HT1080 (cell line): ENCODE results near the gene DKC1. TPM values are rescaled to one million over a fixed set of nuclear protein-coding genes. Genes with fewer than 3 reads are reported as not detected.
"Not testable (repeated sequence)": the region's sequence is repeated elsewhere in the genome, so short reads cannot be mapped to it uniquely, and the experiment has no call there.

Experiments used
- DNase-seq: peaks from one replicate; pipeline ENCODE4 v3.0.0-alpha.2; 2015; ENCODE audit warnings: low read depth
- small RNA-seq: library from RNA; depleted of rRNA; stranded (forward); fragments of <200 nt; gene quantifications from one replicate; pipeline ENCODE3, GENCODE V24; 2014
- total RNA-seq: library from RNA; depleted of rRNA; stranded (reverse); fragments of >200 nt; shearing (Covaris generic); gene quantifications from 2 replicates; pipeline ENCODE4 v1.2.3, GENCODE V29; 2014; rRNA removed

The DKC1 gene
- total RNA-seq, 1 experiment from 2014 or later: 74.3 TPM

DNA sequence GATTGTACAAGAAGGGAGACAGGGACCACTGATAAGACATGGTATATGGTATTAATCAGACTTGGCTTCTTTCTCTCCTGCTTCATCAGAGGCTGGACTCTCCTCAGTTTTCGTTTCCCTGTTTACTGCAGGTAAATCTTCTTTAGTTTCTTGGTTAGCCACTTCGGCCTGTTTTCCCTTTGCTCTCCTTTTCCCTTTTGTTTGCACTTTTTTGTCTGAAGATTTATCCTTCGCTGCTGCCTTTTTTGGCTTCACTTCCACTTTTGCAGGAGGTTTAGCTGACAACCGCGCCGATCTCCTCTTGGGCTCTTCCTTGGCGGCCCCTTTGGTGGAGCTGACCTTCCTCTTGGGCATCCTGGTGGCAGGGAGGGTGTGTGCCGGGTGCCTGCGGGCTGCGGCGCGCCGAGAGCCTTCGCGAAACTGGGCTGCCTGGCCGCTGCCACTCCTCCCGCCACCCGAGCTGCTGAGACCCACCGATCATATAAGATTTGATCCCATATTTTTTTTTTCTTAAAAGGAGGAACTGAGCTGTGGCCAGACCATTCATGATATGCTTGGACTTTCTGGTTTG, 54.5 kb downstream of the DKC1 start:
- not testable (repeated sequence) for DNase-seq

- DNase-seq: no peak
Measured at GRCh38 chrX:154818916-154819770, 56.5 kb downstream of the DKC1 start.

DNA sequence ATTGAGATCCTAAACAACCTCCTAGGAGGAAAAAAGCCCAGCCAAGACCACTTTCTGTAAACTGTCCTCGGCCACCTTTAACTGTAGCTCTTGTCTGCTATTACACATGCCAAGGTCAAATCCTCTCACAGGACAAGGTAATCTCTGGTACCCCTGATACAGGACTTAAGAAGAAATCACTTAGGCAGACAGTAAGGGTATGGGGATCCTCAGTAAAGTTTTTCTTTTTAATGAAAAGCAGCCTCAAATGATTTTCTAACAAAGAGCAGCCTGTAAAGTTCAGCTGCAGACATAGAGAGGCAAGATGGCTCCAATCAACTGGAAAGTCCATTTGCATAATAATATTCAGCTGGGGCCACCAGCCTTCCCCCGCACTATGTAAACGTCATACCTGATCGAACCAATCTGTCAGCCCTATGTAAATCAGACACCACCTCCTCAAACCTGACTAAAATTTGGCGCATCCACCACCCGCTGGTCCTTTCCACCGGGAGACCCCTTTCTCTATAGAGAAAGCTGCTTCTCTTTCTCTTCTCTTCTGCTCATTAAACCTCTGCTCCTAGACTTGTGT, 57.2 kb downstream of the DKC1 start:
- DNase-seq: no peak

GRCh38 chrX:154821523-154821922, 58.9 kb downstream of the DKC1 start:
- DNase-seq: no peak

DNA sequence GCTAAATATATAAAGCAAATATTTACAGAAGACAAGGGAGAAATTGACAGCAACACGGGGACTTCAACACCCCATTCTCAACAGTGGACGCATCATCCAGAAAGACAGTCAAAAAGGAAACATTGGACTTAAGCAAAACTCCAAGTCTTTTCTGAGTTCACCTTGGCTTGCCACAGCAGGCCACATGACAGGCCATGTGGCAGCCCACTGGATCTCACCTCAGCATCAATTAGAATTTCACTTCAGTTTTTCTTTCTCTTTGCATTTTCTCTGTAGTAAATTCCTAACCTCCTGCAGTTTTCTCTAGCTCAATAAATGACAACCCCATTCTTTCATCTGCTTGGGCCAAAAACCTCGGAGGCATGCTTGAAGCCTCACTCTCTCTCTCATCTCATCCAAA, 59.4 kb downstream of the DKC1 start:
- no peak for DNase-seq

GRCh38 chrX:154824638-154825037, 62.0 kb downstream of the DKC1 start:
- no peak for DNase-seq

DNA sequence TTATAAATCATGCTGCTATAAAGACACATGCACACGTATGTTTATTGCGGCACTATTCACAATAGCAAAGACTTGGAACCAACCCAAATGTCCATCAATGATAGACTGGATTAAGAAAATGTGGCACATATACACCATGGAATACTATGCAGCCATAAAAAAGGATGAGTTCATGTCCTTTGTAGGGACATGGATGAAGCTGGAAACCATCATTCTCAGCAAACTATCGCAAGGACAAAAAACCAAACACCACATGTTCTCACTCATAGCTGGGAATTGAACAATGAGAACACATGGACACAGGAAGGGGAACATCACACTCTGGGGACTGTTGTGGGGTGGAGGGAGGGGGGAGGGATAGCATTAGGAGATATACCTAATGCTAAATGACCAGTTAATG, 62.9 kb downstream of the DKC1 start:
- not testable (repeated sequence) for DNase-seq

Small RNAs within 50 kb of the gene (small RNA-seq; reads per million reads assigned to genes)
- gene SNORA36A: not detected

Other genes starting within 250 kb of the DKC1 start
- gene FAM3A, start 246.6 kb upstream of the DKC1 start, total RNA-seq: 20.2 and 22.9 TPM in 2 replicates
- gene G6PD, start 216.0 kb upstream of the DKC1 start, total RNA-seq: 51.6 and 63.7 TPM in 2 replicates
- 31.9 and 45.0 TPM in 2 replicates for gene IKBKG, start 215.2 kb upstream of the DKC1 start, total RNA-seq
- gene CTAG1A, start 177.7 kb upstream of the DKC1 start, total RNA-seq: 130 and 312 TPM in 2 replicates
- gene CTAG1B, start 143.6 kb upstream of the DKC1 start, total RNA-seq: 11.9 and 128 TPM in 2 replicates
- gene CTAG2, start 109.3 kb upstream of the DKC1 start, total RNA-seq: 633 and 765 TPM in 2 replicates
- 6.9 and 17.5 TPM in 2 replicates for gene GAB3, start 11.8 kb upstream of the DKC1 start, total RNA-seq
- gene MPP1, start 42.6 kb downstream of the DKC1 start, total RNA-seq: 17.4 and 21.6 TPM in 2 replicates
- gene SMIM9, start 71.8 kb downstream of the DKC1 start, total RNA-seq: not detected in 2 replicates
- gene F8A1, start 123.5 kb downstream of the DKC1 start, total RNA-seq: 2.7 and 6.7 TPM in 2 replicates